ENCODE data around the gene NUP93. TPM values are rescaled to one million over a fixed set of nuclear protein-coding genes. Genes with fewer than 3 reads are reported as not detected.

NUP93 gene
- total and polyA plus RNA-seq, 2 donors (not counting 3 experiments of a cell fraction or from before 2014, with no cell fraction given): 62.3 to 124 TPM

DNA sequence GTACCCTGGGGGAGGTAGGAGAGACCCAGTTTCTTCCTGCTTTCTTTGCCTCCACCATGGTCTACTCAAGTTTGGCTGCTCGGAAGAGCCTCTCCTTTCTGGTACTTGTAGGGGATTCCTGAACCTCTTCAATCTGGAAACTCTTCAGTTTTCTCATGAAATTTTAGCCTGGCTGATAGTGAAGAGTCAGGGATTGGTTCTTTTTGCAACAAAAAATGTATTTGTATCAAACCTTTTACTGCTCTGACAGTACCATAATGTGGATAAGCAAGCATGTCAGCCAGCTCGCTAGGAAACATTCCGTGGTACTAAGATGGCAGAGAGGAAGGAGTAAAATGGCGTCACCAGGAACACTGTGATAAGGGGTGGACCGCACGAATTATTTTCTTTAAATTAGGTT is 55.4 kb downstream of the NUP93 start:
- CTCF ChIA-PET: interaction anchor here (1.4 to 2.6 kb wide), 3 partner anchors 10 to 208 kb away, joined by 4 to 10 read pairs (median 5); no protein-coding TSS in a partner anchor
- peaks cover 12% of the 10 kb centered on the region for H3K79me2 ChIP-seq (ENCODE audit: control insufficient read depth, insufficient read depth, low read length)

More for the DNA sequence above, 55.4 kb downstream of the NUP93 start:
- H3K9ac ChIP-seq (replicated peaks; ENCODE audit: extremely low read depth, insufficient read depth, low read length): no peak overlapping the region
- no peaks in the 10 kb centered on the region for H4K20me1 ChIP-seq (replicated peaks; ENCODE audit: control insufficient read depth, extremely low read depth, insufficient read depth, low read length)
- H3K9me3 ChIP-seq (replicated peaks; ENCODE audit: control insufficient read depth, insufficient read depth, low read length): no peaks in the 10 kb centered on the region
- TF ChIP-seq GATA2 (IDR thresholded peaks at IDR 0.05; ENCODE audit: insufficient read depth, insufficient read length, low read depth, low read length) (no peak), FOS (IDR thresholded peaks at IDR 0.05; ENCODE audit: borderline replicate concordance, insufficient read depth, low read length) (no peak), POLR2AphosphoS5 (IDR thresholded peaks at IDR 0.05; ENCODE audit: insufficient read depth, low read depth, low read length) (no peak), JUN (IDR thresholded peaks at IDR 0.05; ENCODE audit: borderline replicate concordance, insufficient read depth, insufficient read length, low read depth) (no peak), EZH2 (IDR thresholded peaks at IDR 0.05; ENCODE audit: borderline replicate concordance, low read depth, low read length, severe bottlenecking) (no peak), POLR2A (IDR thresholded peaks at IDR 0.05; ENCODE audit: low read depth, low read length) (no peak)
- TF ChIP-seq, protein P1, sequence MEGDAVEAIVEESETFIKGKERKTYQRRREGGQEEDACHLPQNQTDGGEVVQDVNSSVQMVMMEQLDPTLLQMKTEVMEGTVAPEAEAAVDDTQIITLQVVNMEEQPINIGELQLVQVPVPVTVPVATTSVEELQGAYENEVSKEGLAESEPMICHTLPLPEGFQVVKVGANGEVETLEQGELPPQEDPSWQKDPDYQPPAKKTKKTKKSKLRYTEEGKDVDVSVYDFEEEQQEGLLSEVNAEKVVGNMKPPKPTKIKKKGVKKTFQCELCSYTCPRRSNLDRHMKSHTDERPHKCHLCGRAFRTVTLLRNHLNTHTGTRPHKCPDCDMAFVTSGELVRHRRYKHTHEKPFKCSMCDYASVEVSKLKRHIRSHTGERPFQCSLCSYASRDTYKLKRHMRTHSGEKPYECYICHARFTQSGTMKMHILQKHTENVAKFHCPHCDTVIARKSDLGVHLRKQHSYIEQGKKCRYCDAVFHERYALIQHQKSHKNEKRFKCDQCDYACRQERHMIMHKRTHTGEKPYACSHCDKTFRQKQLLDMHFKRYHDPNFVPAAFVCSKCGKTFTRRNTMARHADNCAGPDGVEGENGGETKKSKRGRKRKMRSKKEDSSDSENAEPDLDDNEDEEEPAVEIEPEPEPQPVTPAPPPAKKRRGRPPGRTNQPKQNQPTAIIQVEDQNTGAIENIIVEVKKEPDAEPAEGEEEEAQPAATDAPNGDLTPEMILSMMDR (IDR thresholded peaks at IDR 0.05; ENCODE audit: extremely low read depth in 1 of 2, insufficient read depth in 1 of 2, low read depth in 1 of 2, low read length in 2 of 2): no peak
- TF ChIP-seq, protein P2, sequence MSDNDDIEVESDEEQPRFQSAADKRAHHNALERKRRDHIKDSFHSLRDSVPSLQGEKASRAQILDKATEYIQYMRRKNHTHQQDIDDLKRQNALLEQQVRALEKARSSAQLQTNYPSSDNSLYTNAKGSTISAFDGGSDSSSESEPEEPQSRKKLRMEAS (IDR thresholded peaks at IDR 0.05; ENCODE audit: insufficient read depth, insufficient read length): no peak
- no peak overlapping the region for H3K4me3 ChIP-seq (replicated peaks in 1 of 3; ENCODE audit: insufficient read depth in 1 of 3, low read depth in 1 of 3, low read length in 3 of 3)
- no peaks in the 10 kb centered on the region for H3K9me1 ChIP-seq (replicated peaks; ENCODE audit: control insufficient read depth, extremely low read depth, insufficient read depth, low read length)
- no TSS peak for BruUV-seq (replicated peaks)
- no peaks in the 10 kb centered on the region for H3K36me3 ChIP-seq (ENCODE audit: control insufficient read depth in 2 of 2, extremely low read depth in 1 of 2, insufficient read depth in 2 of 2, low read length in 2 of 2)
- H3K27ac ChIP-seq (ENCODE audit: insufficient read depth, low read depth, low read length): no peak overlapping the region
- H3K27me3 ChIP-seq (ENCODE audit: control insufficient read depth in 2 of 2, insufficient read depth in 2 of 2, low read length in 2 of 2): no peaks in the 10 kb centered on the region
- no peak overlapping the region for H2AFZ ChIP-seq (ENCODE audit: low read depth, low read length)
- POLR2A ChIA-PET: no interaction called here
- DNase-seq (ENCODE audit: low read depth, low spot score): no peak
- no peaks in the 10 kb centered on the region for H3K4me1 ChIP-seq (ENCODE audit: control insufficient read depth, extremely low read depth, insufficient read depth, low read length)
- H3K4me2 ChIP-seq (ENCODE audit: insufficient read depth, low read length): no peak overlapping the region
- intact Hi-C loops (cut with micrococcal nuclease) (no loop called here), dilution Hi-C loops (cut with MboI; ENCODE audit: extremely low pct_ligation_motif_present, low sequenced_read_pairs) (no loop called here)
- FAIRE-seq: no peak
